Esophagus muscularis mucosa (tissue), 3 donors: ENCODE data around the gene BUB1.
"Not testable (repeated sequence)": the region's sequence is repeated elsewhere in the genome, so short reads cannot be mapped to it uniquely, and the experiment has no call there.

Experiments
- POLR2A ChIP-seq: fragments of 450-650 bp; IDR thresholded peaks from one replicate; pipeline ENCODE4 v1.6.1; 2017; ENCODE audit warnings: antibody characterized with exemption, moderate library complexity, mild to moderate bottlenecking, low read depth
- TF ChIP-seq, protein P1 (sequence below), 3 experiments: fragments of 200-600 bp in 2 of 3; fragments of 450-650 bp in 1 of 3; sonication (generic) in 2 of 3; IDR thresholded peaks; one replicate each; pipeline ENCODE4 v1.5.1; 2017 to 2019; ENCODE audit warnings: antibody characterized with exemption in 3 of 3, mild to moderate bottlenecking in 2 of 3, moderate library complexity in 1 of 3

DNA sequence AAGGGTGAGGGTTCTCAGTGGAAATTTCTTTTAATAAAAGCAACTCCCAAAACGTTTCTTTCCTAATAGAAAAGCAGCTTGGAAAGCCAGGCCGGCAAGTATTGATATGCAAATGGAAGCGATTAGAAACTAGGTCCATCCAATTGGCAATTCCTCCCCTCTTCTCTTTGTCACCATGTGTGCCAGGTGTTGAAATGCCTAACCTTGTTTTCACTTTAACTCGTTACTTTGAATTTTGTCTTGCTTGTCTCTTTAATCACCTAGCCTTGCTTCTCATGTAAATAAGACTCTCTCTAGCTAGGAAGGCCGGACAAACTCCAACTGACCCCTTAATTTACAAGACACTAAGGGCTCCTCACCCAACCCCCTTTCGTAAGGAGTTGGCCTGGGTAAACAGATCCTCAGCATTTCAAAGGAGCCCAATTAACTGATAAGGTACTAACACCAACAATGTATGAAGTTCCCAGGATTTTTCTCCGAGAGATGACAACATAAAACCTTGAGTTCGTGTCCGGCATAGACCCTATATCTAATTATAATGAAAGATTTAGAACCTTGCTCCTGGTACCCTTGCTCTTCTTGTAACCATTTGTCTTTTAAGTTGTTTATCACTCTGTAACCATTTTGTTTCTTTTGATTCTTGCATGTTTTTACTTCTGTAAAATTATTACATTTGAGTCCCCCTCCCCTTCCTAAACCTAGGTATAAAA lies 10.1 kb upstream of the BUB1 start:
- TF ChIP-seq, protein P1, sequence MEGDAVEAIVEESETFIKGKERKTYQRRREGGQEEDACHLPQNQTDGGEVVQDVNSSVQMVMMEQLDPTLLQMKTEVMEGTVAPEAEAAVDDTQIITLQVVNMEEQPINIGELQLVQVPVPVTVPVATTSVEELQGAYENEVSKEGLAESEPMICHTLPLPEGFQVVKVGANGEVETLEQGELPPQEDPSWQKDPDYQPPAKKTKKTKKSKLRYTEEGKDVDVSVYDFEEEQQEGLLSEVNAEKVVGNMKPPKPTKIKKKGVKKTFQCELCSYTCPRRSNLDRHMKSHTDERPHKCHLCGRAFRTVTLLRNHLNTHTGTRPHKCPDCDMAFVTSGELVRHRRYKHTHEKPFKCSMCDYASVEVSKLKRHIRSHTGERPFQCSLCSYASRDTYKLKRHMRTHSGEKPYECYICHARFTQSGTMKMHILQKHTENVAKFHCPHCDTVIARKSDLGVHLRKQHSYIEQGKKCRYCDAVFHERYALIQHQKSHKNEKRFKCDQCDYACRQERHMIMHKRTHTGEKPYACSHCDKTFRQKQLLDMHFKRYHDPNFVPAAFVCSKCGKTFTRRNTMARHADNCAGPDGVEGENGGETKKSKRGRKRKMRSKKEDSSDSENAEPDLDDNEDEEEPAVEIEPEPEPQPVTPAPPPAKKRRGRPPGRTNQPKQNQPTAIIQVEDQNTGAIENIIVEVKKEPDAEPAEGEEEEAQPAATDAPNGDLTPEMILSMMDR (IDR thresholded peaks at IDR 0.05), result not testable (repeated sequence)
- not testable (repeated sequence) for TF ChIP-seq POLR2A
